ENCODE results near the gene NCKAP5. TPM values are rescaled to one million over a fixed set of nuclear protein-coding genes. Genes with fewer than 3 reads are reported as not detected.
A peak's percentile ranks its signal among the peaks of the same experiment; 100 is the strongest.

The NCKAP5 gene
- total RNA-seq, 1 donor from 2014 or later, result 7.7 TPM

- no peak for DNase-seq (ENCODE audit: extremely low spot score, unreplicated experiment)
- Mint-ChIP-seq H3K36me3 (no peaks in the 10 kb centered on the region), H3K4me1 (ENCODE audit: unreplicated experiment) (peaks cover 14% of the 10 kb centered on the region), H3K27ac (no peak overlapping the region), H3K4me3 (no peak overlapping the region), H3K9me3 (no peaks in the 10 kb centered on the region), H3K27me3 (no peaks in the 10 kb centered on the region)
- TF ChIP-seq, protein P1, sequence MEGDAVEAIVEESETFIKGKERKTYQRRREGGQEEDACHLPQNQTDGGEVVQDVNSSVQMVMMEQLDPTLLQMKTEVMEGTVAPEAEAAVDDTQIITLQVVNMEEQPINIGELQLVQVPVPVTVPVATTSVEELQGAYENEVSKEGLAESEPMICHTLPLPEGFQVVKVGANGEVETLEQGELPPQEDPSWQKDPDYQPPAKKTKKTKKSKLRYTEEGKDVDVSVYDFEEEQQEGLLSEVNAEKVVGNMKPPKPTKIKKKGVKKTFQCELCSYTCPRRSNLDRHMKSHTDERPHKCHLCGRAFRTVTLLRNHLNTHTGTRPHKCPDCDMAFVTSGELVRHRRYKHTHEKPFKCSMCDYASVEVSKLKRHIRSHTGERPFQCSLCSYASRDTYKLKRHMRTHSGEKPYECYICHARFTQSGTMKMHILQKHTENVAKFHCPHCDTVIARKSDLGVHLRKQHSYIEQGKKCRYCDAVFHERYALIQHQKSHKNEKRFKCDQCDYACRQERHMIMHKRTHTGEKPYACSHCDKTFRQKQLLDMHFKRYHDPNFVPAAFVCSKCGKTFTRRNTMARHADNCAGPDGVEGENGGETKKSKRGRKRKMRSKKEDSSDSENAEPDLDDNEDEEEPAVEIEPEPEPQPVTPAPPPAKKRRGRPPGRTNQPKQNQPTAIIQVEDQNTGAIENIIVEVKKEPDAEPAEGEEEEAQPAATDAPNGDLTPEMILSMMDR (conservative IDR thresholded peaks at IDR 0.05), result no peak
Measured at GRCh38 chr2:132760405-132760804, 807.9 kb downstream of the NCKAP5 start.

DNA sequence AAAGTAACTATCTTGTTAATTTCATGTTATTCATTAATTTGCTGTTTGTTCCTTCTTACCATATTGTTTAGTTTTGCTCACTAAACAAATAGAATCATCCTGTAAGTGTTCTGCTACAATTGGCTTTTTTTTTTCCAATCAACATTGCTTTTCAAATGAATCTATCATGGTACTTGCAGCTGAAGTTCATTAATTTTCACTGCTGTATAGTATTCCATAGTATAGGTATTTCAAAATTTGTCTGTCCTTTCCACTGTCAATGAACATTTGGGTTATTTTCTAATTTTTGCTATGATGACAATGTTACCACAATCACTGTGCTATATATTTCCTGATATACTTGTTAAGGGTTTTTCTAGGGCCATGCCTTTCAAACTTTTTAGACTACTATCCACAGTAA lies 809.3 kb downstream of the NCKAP5 start:
- no peak for DNase-seq (ENCODE audit: extremely low spot score, unreplicated experiment)
- Mint-ChIP-seq H3K36me3 (no peaks in the 10 kb centered on the region), H3K9me3 (no peaks in the 10 kb centered on the region), H3K27ac (no peak overlapping the region), H3K4me1 (ENCODE audit: unreplicated experiment) (peaks cover 14% of the 10 kb centered on the region), H3K4me3 (no peak overlapping the region), H3K27me3 (no peaks in the 10 kb centered on the region)
- TF ChIP-seq, protein P1 (conservative IDR thresholded peaks at IDR 0.05), result no peak

DNA sequence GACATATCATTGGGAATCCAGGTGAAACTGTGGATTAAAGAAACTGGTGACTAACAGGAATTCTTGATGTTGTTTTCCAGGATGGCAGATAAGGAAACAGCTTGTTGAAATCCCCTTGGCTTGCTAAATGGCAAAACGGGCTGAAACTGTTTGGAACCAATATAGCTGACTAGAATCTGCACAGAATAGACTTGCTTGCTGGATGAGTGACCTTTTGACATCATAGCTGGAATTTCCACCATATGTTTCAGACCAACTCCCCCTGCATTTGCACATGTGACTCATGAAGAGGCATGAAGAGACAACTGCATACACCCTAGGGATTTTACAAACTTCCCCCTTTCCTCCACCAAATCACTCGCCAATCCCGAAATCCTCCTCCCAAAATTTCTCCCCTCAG lies 810.6 kb downstream of the NCKAP5 start:
- Mint-ChIP-seq H3K9me3 (peaks cover 3% of the 10 kb centered on the region), H3K27me3 (no peaks in the 10 kb centered on the region), H3K4me1 (ENCODE audit: unreplicated experiment) (peaks cover 14% of the 10 kb centered on the region), H3K36me3 (no peaks in the 10 kb centered on the region), H3K27ac (no peak overlapping the region), H3K4me3 (no peak overlapping the region)
- TF ChIP-seq, protein P1 (conservative IDR thresholded peaks at IDR 0.05), result no peak
- DNase-seq (ENCODE audit: extremely low spot score, unreplicated experiment), result no peak

- Mint-ChIP-seq H3K27ac (peak overlapping the region; percentile 0), H3K4me1 (ENCODE audit: unreplicated experiment) (peaks cover 14% of the 10 kb centered on the region), H3K27me3 (no peaks in the 10 kb centered on the region)
Measured at GRCh38 chr2:132757002-132757589, 811.2 kb downstream of the NCKAP5 start.

DNA sequence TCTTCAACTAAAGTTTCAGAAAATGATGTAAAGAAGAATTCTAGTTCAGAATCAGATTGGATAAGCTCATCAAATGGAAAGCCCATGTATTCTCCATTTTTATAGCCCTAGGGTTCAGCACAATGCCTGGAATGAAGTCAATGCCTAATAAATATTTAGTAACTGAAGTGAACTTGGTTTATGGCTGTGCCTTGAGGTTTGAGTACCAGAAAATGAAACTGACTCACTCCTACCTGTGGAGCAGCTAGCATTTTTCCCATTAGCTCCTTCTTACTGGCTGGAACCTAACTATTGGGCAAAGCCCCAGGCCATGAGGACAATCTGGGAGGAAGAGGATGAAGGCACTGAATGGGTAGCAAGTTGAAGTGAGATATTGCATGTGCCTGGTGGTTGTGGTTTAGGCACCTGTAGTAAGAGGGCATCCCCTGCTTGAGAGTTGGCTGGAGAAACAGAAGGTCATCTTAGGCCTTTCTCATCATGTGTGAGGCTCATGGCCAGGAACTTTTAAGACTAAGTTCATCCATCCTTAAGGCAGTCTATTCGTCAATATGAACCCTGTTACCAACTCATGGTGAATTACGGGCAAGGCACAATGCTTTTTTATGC lies 813.3 kb downstream of the NCKAP5 start:
- no peak overlapping the region for H3K4me3 Mint-ChIP-seq
- no peak overlapping the region for H3K27ac Mint-ChIP-seq
- no peak for DNase-seq (ENCODE audit: extremely low spot score, unreplicated experiment)
- TF ChIP-seq, protein P1 (conservative IDR thresholded peaks at IDR 0.05), result no peak
- H3K36me3 Mint-ChIP-seq, result no peaks in the 10 kb centered on the region
- H3K27me3 Mint-ChIP-seq, result no peaks in the 10 kb centered on the region
- peaks cover 24% of the 10 kb centered on the region for H3K4me1 Mint-ChIP-seq (ENCODE audit: unreplicated experiment)
- H3K9me3 Mint-ChIP-seq, result peaks cover 6% of the 10 kb centered on the region

More at GRCh38 chr2:132757002-132757589, 811.2 kb downstream of the NCKAP5 start:
- Mint-ChIP-seq H3K9me3 (peaks cover 6% of the 10 kb centered on the region), H3K4me3 (no peak overlapping the region), H3K36me3 (no peaks in the 10 kb centered on the region)
- TF ChIP-seq, protein P1 (conservative IDR thresholded peaks at IDR 0.05), result no peak
- DNase-seq (ENCODE audit: extremely low spot score, unreplicated experiment), result no peak
